GDM1 (cell line): ENCODE results near the gene HOXD4.

Source experiments
- DNase-seq: peaks from one replicate; lab custom pipeline; 2025; lab: John Stamatoyannopoulos, UW

Gene HOXD4

GRCh38 chr2:176170602-176171305 lies 19.4 kb downstream of the HOXD4 start:
- no peak for DNase-seq

DNA sequence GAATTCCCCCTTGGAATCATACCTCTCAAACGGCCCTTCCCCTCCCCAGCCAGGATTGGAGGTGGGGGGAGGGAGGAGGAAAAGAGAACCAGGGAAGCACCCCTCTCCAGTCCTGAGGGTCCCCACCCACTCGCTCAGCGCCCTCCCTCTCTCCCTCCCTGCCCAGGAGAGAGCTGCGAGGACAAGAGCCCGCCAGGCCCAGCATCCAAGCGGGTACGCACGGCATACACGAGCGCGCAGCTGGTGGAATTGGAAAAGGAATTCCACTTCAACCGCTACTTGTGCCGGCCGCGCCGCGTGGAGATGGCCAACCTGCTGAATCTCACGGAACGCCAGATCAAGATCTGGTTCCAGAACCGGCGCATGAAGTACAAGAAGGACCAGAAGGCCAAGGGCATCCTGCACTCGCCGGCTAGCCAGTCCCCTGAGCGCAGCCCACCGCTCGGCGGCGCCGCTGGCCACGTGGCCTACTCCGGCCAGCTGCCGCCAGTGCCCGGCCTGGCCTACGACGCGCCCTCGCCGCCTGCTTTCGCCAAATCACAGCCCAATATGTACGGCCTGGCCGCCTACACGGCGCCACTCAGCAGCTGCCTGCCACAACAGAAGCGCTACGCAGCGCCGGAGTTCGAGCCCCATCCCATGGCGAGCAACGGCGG lies 20.1 kb downstream of the HOXD4 start:
- DNase-seq = no peak

- DNase-seq = no peak
Measured at GRCh38 chr2:176172007-176172894, 20.9 kb downstream of the HOXD4 start.

DNA sequence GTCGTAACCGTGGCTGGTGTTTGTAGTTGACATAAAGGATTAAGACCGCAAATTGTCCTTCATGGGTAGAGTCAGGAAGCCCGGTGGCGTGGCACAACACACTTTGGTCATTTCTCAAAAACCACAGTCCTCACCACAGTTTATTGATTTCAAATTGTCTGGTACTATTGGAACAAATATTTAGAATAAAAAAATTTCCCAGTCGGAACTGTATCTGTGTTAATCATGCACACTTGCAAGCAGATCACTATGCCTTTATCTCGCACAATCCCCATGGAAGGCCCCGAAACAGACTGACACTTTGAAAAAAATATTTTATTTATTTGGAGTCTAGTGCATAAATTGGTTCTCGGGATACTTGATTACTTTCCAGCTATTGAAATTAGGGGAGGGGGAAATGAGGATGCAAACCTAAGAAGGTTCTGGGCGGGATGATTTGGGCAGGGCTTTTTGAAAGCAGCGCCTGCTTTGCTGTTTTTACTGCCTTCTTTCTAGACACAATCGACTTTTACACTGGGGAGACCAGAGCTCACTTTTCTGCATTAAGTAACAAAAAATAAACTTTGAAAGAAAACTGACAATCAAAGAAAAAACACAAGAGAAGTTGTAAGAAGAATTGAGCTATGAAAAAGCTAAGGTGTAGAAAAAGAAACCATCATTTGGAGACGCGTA lies 21.7 kb downstream of the HOXD4 start:
- DNase-seq = no peak

DNA sequence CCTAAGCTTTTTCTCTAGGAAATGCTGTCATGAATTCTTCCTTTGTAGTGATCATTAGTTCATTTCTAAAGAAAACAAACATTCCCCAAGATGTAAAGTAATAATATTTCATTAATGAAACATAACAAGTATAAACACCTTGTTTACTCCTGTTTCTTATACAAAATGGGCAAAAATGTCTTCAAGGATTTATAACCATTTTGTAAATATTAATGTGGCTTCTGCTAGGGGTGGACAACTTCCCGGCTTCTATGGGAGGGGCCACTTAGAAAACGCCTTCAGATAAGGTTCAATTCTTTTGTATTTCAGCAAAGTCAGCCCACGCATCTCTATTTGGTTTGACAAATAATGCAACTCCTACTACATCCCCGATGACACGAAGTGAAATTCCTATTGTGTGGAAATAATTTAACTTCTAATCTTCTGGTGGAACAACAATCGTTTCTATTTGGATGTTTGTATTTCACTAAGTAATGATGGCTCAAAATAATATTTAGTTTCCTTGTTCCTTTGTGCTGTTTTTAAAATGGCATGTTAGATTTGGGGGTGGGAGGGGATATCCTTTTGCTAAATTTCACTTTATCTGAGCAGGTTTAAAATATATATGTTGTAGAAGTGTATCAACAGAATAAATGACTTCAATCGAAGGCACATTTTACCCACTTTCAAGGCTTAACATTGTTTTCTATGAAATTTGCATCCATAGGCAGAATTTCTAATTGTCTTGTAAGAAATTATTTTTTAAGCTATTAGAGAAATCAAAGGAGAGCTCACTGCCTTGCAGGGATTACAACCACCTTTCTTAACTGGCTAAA lies 22.4 kb downstream of the HOXD4 start:
- DNase-seq = no peak

DNA sequence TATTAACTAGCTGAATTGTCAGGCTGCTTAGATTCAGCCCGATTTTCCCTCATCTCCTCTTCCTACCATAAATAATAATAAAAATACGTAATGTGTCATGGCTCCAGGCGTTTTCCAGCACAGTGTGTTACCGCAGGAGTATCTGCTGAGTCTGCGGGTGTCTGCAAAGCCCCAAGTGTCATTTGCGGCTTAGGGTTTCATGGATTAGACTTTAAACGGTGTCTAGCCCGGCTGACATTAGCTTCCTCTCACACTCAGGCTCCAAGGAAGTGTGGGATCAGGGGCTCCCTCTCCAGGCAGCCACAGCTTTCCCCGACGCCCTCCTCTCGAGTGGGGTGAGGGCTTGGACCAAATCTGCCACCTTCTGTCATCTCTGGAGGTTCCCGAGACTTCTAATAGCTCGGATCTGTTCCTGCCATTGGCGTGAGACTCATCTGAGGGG lies 23.1 kb downstream of the HOXD4 start:
- no peak for DNase-seq

DNA sequence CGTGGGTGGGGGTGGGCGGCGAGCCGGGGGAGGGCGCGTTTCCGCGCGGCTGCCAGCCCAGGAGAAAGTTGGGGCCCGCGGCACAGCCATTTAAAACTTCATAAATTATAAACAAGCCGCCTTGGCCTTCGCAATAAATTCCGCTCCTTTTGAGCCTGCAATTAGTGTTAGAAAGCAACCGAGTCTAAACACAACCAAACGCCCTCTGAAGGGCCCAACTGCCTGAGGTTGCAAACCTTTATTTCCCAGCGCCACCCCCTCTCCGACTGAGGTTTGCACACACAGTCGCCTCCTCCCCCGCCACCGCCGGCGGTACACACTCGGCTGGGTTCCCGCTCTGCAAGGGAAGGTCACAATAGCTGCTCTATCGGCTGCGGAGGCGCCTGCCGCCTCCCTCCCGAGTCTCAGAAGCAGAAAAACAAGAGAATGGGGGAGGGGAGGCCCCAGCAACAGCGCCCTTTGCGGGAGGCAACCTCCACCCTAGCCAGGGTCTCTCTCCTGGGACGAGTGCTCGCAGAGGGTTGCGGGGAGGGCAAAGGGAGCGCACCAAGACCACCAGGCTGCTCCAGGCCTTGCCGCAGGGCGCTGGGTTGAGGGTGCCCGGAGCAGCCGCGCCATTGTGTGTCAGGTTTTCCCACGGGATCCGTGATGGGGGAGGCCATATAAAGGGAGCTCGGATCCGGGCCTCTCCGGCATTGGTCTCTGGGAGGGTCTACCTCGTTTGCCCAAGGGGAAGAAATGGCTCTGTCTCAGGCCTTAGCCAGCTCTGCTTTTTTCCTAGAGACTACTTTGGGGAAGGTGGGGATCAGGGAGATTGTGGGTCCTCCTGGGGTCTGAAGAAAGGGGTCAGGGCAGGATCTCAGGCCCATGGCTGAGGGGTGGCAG lies 23.7 kb downstream of the HOXD4 start:
- DNase-seq = no peak

GRCh38 chr2:176175709-176176607 lies 24.6 kb downstream of the HOXD4 start:
- no peak for DNase-seq

- DNase-seq = no peak
Measured at GRCh38 chr2:176177580-176178037, 26.3 kb downstream of the HOXD4 start.

DNA sequence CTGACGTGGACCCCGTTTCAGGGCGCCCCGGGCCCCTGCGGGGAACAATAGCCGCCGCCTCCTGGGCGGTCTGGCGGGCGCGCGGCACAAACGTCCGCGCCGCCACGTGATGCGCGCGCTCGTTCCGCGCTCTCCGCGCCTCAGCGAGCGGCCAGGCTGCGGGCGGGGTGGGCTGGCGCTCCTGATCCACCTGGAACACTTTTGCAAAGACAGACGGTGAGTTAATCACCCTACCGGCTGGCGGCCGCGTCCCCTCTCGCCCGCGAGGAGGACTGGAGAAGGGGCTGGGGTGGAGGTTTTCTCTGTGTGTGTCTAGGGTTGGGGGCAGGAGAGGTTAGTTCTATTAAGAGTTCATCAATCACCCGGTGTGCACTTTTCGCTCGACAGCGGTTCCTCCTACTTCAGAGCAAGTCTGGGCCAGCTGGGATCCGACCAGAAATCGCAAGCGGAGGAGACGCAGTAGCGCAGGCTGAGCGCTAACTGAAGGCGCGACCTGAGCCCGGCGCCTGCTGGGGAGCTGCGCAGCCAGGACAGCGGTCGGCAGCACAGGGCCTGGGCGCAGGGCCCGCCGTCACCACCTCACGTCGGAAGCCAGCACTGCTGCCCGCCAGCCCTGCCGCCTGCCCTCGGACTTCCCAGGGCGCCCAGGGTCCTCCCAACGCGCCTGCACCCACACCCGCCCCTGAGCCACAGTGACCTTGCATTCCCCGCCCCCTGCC lies 26.8 kb downstream of the HOXD4 start:
- DNase-seq = no peak

DNA sequence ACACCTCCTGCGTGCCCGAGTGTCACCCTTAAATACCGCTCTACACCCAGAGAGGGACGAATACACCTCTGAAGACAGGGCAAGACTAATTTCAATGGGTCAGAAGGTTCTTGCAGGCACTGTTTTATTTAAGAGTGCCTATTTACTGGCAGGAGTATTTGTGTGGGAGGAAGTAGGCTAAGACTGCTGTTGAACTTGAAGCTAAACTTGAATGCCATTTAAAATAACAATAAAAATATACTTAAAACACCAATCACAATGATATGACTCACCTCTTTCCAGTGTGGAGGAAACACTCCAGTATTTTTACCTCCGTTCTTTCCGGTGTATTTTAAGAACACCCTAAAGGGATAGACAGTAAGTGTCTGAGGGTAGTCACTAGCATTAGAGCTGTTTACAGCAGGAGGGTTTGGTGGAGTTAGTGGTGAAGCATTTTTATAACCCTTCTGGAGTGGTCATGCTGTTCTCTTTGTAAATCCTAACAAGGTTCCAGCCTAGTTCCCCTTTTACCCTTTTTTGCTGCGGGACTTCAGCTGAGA lies 27.5 kb downstream of the HOXD4 start:
- DNase-seq = no peak

- DNase-seq = no peak
Measured at GRCh38 chr2:176181551-176181950, 30.2 kb downstream of the HOXD4 start.

- DNase-seq = no peak
Measured at GRCh38 chr2:176182671-176183070, 31.3 kb downstream of the HOXD4 start.

DNA sequence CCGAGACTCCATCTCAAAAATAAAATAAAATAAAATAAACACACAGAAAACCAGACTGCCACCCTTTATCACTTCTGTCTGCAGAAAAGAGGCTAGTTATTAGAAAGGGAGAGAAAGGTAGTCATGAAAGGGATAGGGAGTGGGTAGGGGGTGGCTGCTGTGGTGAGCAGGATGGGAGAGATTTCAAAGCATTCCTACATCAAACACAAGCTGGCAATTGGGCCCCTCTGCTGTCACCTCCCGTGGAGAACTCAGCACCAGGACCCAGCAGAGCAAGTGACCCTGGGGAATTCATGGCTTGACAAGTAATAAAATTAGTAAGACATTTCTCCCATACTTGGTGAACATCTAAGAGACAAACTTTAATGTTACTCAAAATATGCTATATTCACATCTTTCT lies 33.4 kb downstream of the HOXD4 start:
- DNase-seq = no peak

GRCh38 chr2:176186024-176186423 lies 34.7 kb downstream of the HOXD4 start:
- DNase-seq = no peak

DNA sequence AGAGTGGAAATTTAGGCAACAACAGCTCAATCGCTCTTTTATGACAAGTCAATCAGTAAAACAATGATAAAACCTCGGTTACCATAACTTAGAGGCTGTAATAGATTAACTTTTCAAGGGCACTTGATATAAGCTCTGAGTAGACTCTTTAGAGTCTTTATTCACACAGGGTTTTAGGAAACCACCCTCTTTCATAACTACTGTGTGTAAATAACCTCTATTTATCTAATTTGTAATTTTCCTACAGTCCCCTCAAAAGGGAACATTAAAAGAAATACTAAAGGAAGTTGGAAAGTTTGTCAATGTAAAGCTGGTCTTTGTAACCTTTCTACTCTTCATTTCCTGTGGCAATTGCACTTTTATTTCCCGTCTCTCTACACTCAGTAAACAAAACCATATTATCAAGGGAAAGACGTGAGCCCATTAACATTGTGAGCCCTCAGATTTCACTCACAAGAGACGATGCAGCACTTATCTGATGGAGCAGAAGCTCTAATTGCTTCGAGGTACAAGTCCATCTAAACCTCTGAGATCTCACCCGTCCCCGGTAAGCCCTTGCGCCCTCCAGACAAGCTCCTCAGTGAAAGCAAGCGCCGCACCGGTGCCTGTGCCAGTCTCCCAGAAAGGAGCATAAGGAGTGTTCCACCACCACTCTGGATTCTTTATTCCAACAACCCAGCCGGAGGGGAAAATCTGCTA lies 36.0 kb downstream of the HOXD4 start:
- no peak for DNase-seq

- no peak for DNase-seq
Measured at GRCh38 chr2:176187899-176188773, 36.8 kb downstream of the HOXD4 start, which contains the start of gene HOXD1. Gene HOXD1 (plus strand): TSS chr2:176188668. CDS start chr2:176188802, 134 bp downstream.
